Fibroblast of pulmonary artery (primary cell): Measurements from ENCODE around the gene TRAM2.

ENCODE experiments used
- DNase-seq: peaks from one replicate; pipeline ENCODE4 v3.0.0-alpha.2; 2010; ENCODE audit warnings: low read depth
- H3K4me3 ChIP-seq: replicated peaks from 2 replicates; pipeline ENCODE4 v1.5.1; 2011; ENCODE audit warnings: low read depth, mild to moderate bottlenecking, control low read depth, low read length, moderate library complexity
- CTCF ChIP-seq: IDR thresholded peaks from 2 replicates; pipeline ENCODE4 v1.5.1; 2011; ENCODE audit warnings: mild to moderate bottlenecking, control low read depth, low read length, inconsistent platforms; ENCODE audit errors: missing control alignments

TRAM2 gene

GRCh38 chr6:52518279-52518945 lies 58.4 kb downstream of the TRAM2 start:
- peak overlapping the region; percentile 10 for H3K4me3 ChIP-seq
- DNase-seq, result no peak
- no peak for TF ChIP-seq CTCF

GRCh38 chr6:52517502-52518278 lies 59.2 kb downstream of the TRAM2 start:
- peak overlapping the region; percentile 10 for H3K4me3 ChIP-seq
- peak; percentile 98 for DNase-seq
- TF ChIP-seq CTCF, result no peak

- no peak overlapping the region for H3K4me3 ChIP-seq
- TF ChIP-seq CTCF, result no peak
- DNase-seq, result no peak
Measured at GRCh38 chr6:52516943-52517342, 59.9 kb downstream of the TRAM2 start.

GRCh38 chr6:52516269-52516668 lies 60.6 kb downstream of the TRAM2 start:
- TF ChIP-seq CTCF, result no peak
- no peak overlapping the region for H3K4me3 ChIP-seq
- no peak for DNase-seq

GRCh38 chr6:52515219-52515960 lies 61.5 kb downstream of the TRAM2 start:
- no peak overlapping the region for H3K4me3 ChIP-seq
- no peak for TF ChIP-seq CTCF
- DNase-seq, result no peak

GRCh38 chr6:52514514-52514913 lies 62.3 kb downstream of the TRAM2 start:
- H3K4me3 ChIP-seq, result no peak overlapping the region
- TF ChIP-seq CTCF, result no peak
- DNase-seq, result peak; percentile 78
